HG02981 (cell line): ENCODE data around the gene MAVS.

Experiments
- ATAC-seq: cut with Tn5 transposase; IDR thresholded peaks from one replicate; pipeline ENCODE4 v1.9.1; 2021; ENCODE audit warnings: mild to moderate bottlenecking, moderate library complexity; ENCODE audit not compliant: unreplicated experiment

The MAVS gene

GRCh38 chr20:3906744-3907721, 60.4 kb downstream of the MAVS start:
- peak; percentile 74 for ATAC-seq

GRCh38 chr20:3908667-3909066, 62.0 kb downstream of the MAVS start:
- ATAC-seq = no peak

GRCh38 chr20:3909952-3910366, 63.3 kb downstream of the MAVS start:
- ATAC-seq = no peak

- no peak for ATAC-seq
Measured at GRCh38 chr20:3910853-3911252, 64.2 kb downstream of the MAVS start.

GRCh38 chr20:3911956-3912355, 65.3 kb downstream of the MAVS start:
- no peak for ATAC-seq

GRCh38 chr20:3914446-3914845, 67.8 kb downstream of the MAVS start:
- ATAC-seq = no peak

GRCh38 chr20:3915691-3916090, 69.1 kb downstream of the MAVS start:
- no peak for ATAC-seq

GRCh38 chr20:3916364-3916763, 69.7 kb downstream of the MAVS start:
- ATAC-seq = no peak

GRCh38 chr20:3919352-3919751, 72.7 kb downstream of the MAVS start:
- no peak for ATAC-seq

- no peak for ATAC-seq
Measured at GRCh38 chr20:3922223-3922982, 75.8 kb downstream of the MAVS start.

- no peak for ATAC-seq
Measured at GRCh38 chr20:3922983-3923339, 76.3 kb downstream of the MAVS start.

- ATAC-seq = no peak
Measured at GRCh38 chr20:3923818-3924217, 77.2 kb downstream of the MAVS start.

- no peak for ATAC-seq
Measured at GRCh38 chr20:3924304-3925112, 77.9 kb downstream of the MAVS start.

- ATAC-seq = no peak
Measured at GRCh38 chr20:3925113-3925695, 78.6 kb downstream of the MAVS start.
